GM18517 (cell line): ENCODE measurements around the gene PRR16.

Source experiments
- ATAC-seq: cut with Tn5 transposase; IDR thresholded peaks from one replicate; pipeline ENCODE4 v1.9.1; 2021; ENCODE audit warnings: mild to moderate bottlenecking, moderate library complexity; ENCODE audit not compliant: unreplicated experiment

PRR16 gene

GRCh38 chr5:120706877-120707276 is 242.8 kb downstream of the PRR16 start:
- no peak for ATAC-seq

- no peak for ATAC-seq
These were observed 253.3 kb downstream of the PRR16 start for GRCh38 chr5:120717381-120717780.

- ATAC-seq, result no peak
These were observed 266.1 kb downstream of the PRR16 start for GRCh38 chr5:120730214-120730613.

- ATAC-seq, result no peak
These were observed 269.9 kb downstream of the PRR16 start for GRCh38 chr5:120734033-120734432.

GRCh38 chr5:120735076-120735475 is 271.0 kb downstream of the PRR16 start:
- ATAC-seq, result no peak
